ENCODE data around the gene NPAT. TPM values are rescaled to one million over a fixed set of nuclear protein-coding genes. Genes with fewer than 3 reads are reported as not detected.

The NPAT gene
- total RNA-seq, 6 donors from 2014 or later = 9.5 to 21.3 (median 12.8) TPM

- no peak overlapping the region for H3K4me3 ChIP-seq
- H3K36me3 ChIP-seq = peaks cover 39 to 86% (median 62%) of the 10 kb centered on the region in 4 donors
- TF ChIP-seq POLR2AphosphoS5 (IDR thresholded peaks at IDR 0.05) (no peak), POLR2A (IDR thresholded peaks at IDR 0.05) (no peak), EP300 (IDR thresholded peaks at IDR 0.05) (no peak), CTCF (IDR thresholded peaks at IDR 0.05) (no peak)
- ATAC-seq (ENCODE audit: low FRiP score in 2 of 2) = no peak
- WGBS, 2 donors = 81 to 89% methylated on average over 3 of the region's 3 CpGs
- H3K4me1 ChIP-seq = no peaks in the 10 kb centered on the region
- H3K27me3 ChIP-seq = no peaks in the 10 kb centered on the region
- no peak overlapping the region for H3K27ac ChIP-seq
- no peak for DNase-seq
- no peaks in the 10 kb centered on the region for H3K9me3 ChIP-seq
These were observed 73.9 kb downstream of the NPAT start for GRCh38 chr11:108148556-108148955.

- Histone ChIP-seq H3K36me3 (peaks cover 50 to 95% (median 74%) of the 10 kb centered on the region in 4 donors), H3K4me3 (no peak overlapping the region)
- WGBS, 2 donors = 83 to 85% methylated on average over 1 of the region's 1 CpG
These were observed 75.3 kb downstream of the NPAT start for GRCh38 chr11:108147150-108147549.

GRCh38 chr11:108144615-108145014, 77.8 kb downstream of the NPAT start:
- no peak overlapping the region for H3K4me3 ChIP-seq
- peaks cover 45 to 98% (median 73%) of the 10 kb centered on the region in 4 donors for H3K36me3 ChIP-seq
- DNase-seq (no peak), ATAC-seq (ENCODE audit: low FRiP score in 2 of 2) (no peak)
- 93 to 98% methylated on average over 3 of the region's 3 CpGs for WGBS, 2 donors
- no peaks in the 10 kb centered on the region for H3K9me3 ChIP-seq
- no peaks in the 10 kb centered on the region for H3K27me3 ChIP-seq
- H3K27ac ChIP-seq = no peak overlapping the region
- no peak for TF ChIP-seq POLR2A (IDR thresholded peaks at IDR 0.05)
- no peak for TF ChIP-seq CTCF (IDR thresholded peaks at IDR 0.05)
- no peak for TF ChIP-seq POLR2AphosphoS5 (IDR thresholded peaks at IDR 0.05)
- TF ChIP-seq EP300 (IDR thresholded peaks at IDR 0.05) = no peak
- no peaks in the 10 kb centered on the region for H3K4me1 ChIP-seq

More at GRCh38 chr11:108147150-108147549, 75.3 kb downstream of the NPAT start:
- Histone ChIP-seq H3K27ac (no peak overlapping the region), H3K9me3 (no peaks in the 10 kb centered on the region), H3K4me1 (no peaks in the 10 kb centered on the region), H3K27me3 (no peaks in the 10 kb centered on the region)
- TF ChIP-seq EP300 (IDR thresholded peaks at IDR 0.05) (no peak), POLR2AphosphoS5 (IDR thresholded peaks at IDR 0.05) (no peak), CTCF (IDR thresholded peaks at IDR 0.05) (no peak)
- DNase-seq = no peak
- ATAC-seq (ENCODE audit: low FRiP score in 2 of 2) = no peak

- H3K4me3 ChIP-seq = no peak overlapping the region
- H3K4me1 ChIP-seq = no peaks in the 10 kb centered on the region
- no peak for DNase-seq
- H3K27ac ChIP-seq = no peak overlapping the region
- 93 to 95% methylated on average over 7 of the region's 7 CpGs for WGBS, 2 donors
- no peak for ATAC-seq (ENCODE audit: low FRiP score in 2 of 2)
- H3K27me3 ChIP-seq = no peaks in the 10 kb centered on the region
- H3K9me3 ChIP-seq = no peaks in the 10 kb centered on the region
- TF ChIP-seq POLR2AphosphoS5 (IDR thresholded peaks at IDR 0.05) = no peak
- TF ChIP-seq EP300 (IDR thresholded peaks at IDR 0.05) = no peak
- TF ChIP-seq POLR2A (IDR thresholded peaks at IDR 0.05) = no peak
- H3K36me3 ChIP-seq = peaks cover 36 to 91% (median 68%) of the 10 kb centered on the region in 4 donors
These were observed 80.1 kb downstream of the NPAT start for GRCh38 chr11:108142304-108142703.

GRCh38 chr11:108137212-108137611, 85.2 kb downstream of the NPAT start:
- Histone ChIP-seq H3K27ac (no peak overlapping the region), H3K4me3 (no peak overlapping the region), H3K27me3 (no peaks in the 10 kb centered on the region), H3K9me3 (no peaks in the 10 kb centered on the region), H3K36me3 (peaks cover 0 to 74% (median 37%) of the 10 kb centered on the region in 4 donors), H3K4me1 (peaks cover 0 to 4% (median 2%) of the 10 kb centered on the region in 4 donors)
- no peak for DNase-seq
- WGBS, 2 donors = 86 to 96% methylated on average over 1 of the region's 1 CpG
- ATAC-seq (ENCODE audit: low FRiP score in 2 of 2) = no peak
- TF ChIP-seq POLR2A (IDR thresholded peaks at IDR 0.05) (no peak), POLR2AphosphoS5 (IDR thresholded peaks at IDR 0.05) (no peak), EP300 (IDR thresholded peaks at IDR 0.05) (no peak), CTCF (IDR thresholded peaks at IDR 0.05) (no peak)

Data from upper lobe of left lung (tissue), 6 donors.